ENCODE results near the gene EPSTI1.

The EPSTI1 gene

DNA sequence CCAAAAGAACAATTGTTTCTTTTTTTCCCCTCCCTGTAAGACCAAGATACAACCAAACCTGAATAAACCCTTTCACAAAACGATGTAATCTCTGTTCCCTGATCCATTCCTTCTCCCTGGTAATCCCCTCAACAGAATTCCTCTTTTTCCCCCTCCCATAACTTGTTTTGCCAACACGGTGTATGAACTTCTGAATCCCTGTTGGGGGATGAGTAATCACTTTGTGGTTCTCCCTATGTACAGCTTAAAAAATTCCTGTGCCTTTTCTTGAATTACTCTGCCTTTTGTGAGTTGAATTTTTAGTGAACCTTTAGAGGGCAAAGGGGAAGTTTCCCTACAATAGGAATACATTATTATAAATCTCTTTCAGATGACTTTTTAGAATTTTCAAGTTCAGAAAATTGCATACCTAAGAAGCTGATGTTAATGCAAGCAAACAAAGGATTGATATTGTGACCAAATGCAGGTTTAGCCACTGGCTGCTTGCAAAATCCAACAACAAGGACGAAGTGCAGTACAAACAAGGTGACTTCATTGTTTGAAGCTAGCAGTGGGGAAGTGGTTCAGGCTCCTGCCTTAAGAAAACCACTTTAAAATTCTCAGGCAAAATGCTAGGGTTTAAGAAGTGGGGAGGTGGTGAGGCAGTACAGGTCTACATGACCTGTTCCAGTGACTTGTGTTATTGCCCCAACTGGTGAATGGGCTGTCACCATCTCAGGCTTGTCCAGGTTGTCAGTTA, 15.0 kb upstream of the EPSTI1 start:
- DNase-seq (ENCODE audit: low read depth): no peak

DNA sequence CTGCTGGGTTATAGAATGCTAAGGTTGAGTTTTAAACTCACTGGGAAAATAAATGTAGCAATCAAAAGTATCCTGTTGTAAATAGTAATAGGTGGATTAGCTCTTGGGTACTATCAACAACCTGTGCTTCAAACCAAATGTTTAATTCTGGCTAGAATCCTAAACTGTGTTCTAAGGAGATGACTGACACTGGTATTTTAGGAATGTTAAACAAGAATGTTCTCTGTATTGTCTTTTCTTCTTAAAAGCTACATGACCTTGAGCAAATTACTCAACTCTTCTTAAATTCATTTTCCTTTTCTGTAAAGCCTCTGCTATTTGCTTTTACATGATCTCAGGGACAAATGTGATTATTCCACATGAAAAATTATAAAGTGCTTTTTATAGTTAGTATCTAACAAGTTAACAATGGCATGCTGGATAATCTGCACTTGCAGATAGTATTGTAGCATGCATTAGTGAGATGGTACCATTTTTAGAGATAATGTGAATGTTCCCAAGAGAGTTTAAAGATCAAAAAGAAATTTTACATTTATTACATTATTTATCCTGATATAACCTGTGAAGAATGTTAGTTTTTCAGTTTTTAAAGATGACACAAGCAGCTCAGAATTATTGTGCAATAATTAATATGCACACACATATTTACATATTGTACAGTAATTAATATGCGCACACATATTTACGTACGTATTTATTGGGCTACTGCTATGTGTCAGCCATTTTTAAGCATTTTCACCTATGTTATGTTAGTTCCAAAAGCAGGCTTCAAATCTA, 13.6 kb upstream of the EPSTI1 start:
- DNase-seq (ENCODE audit: low read depth): no peak
- TF ChIP-seq, protein P1, sequence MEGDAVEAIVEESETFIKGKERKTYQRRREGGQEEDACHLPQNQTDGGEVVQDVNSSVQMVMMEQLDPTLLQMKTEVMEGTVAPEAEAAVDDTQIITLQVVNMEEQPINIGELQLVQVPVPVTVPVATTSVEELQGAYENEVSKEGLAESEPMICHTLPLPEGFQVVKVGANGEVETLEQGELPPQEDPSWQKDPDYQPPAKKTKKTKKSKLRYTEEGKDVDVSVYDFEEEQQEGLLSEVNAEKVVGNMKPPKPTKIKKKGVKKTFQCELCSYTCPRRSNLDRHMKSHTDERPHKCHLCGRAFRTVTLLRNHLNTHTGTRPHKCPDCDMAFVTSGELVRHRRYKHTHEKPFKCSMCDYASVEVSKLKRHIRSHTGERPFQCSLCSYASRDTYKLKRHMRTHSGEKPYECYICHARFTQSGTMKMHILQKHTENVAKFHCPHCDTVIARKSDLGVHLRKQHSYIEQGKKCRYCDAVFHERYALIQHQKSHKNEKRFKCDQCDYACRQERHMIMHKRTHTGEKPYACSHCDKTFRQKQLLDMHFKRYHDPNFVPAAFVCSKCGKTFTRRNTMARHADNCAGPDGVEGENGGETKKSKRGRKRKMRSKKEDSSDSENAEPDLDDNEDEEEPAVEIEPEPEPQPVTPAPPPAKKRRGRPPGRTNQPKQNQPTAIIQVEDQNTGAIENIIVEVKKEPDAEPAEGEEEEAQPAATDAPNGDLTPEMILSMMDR (IDR thresholded peaks at IDR 0.05; ENCODE audit: control insufficient read depth, insufficient read depth, low read depth, low read length, missing control alignments): no peak
- H3K4me3 ChIP-seq (ENCODE audit: control insufficient read depth, low read depth, low read length): no peak overlapping the region

More for the DNA sequence above, 15.0 kb upstream of the EPSTI1 start:
- TF ChIP-seq, protein P1 (IDR thresholded peaks at IDR 0.05; ENCODE audit: control insufficient read depth, insufficient read depth, low read depth, low read length, missing control alignments): no peak
- H3K4me3 ChIP-seq (ENCODE audit: control insufficient read depth, low read depth, low read length): no peak overlapping the region

DNA sequence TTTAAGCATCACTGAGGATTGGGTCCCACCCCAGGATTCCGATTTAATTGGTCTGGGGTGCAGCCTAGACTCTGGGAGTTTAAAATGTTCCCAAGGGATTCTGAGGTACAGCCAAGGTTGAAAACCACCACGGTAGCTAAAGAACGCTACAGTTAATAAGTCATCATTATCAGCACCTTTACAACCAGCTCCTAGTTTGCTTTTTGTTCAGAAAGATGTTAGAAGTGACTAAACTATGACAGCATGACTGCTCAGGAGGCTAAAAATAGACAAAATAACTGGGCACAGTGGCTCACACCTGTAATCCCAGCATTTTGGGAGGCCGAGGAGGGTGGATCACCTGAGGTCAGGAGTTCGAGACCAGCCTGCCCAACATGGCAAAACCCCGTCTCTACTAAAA, 11.7 kb upstream of the EPSTI1 start:
- TF ChIP-seq, protein P1 (IDR thresholded peaks at IDR 0.05; ENCODE audit: control insufficient read depth, insufficient read depth, low read depth, low read length, missing control alignments): no peak
- DNase-seq (ENCODE audit: low read depth): no peak
- H3K4me3 ChIP-seq (ENCODE audit: control insufficient read depth, low read depth, low read length): no peak overlapping the region

DNA sequence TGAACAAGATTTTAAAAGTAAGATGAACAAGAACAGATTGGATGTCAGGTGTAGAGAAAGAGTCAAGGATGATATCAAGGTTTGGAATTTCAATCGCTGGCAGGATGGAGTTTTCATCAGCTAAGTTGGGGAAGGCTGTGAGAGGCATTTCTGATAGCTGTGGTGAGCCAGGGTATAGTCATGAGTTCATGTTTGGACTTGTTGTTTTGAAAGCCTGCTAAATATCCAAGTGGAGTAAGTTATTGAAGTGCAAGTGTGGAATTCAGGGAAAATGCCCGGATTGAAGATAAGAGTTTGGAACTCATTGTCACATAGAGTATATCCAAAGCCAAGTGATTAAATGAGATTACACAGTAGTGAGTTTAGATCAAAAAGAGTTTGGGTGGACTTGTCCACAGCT, 11.0 kb upstream of the EPSTI1 start:
- TF ChIP-seq, protein P1 (IDR thresholded peaks at IDR 0.05; ENCODE audit: control insufficient read depth, insufficient read depth, low read depth, low read length, missing control alignments): no peak
- H3K4me3 ChIP-seq (ENCODE audit: control insufficient read depth, low read depth, low read length): no peak overlapping the region
- DNase-seq (ENCODE audit: low read depth): no peak

DNA sequence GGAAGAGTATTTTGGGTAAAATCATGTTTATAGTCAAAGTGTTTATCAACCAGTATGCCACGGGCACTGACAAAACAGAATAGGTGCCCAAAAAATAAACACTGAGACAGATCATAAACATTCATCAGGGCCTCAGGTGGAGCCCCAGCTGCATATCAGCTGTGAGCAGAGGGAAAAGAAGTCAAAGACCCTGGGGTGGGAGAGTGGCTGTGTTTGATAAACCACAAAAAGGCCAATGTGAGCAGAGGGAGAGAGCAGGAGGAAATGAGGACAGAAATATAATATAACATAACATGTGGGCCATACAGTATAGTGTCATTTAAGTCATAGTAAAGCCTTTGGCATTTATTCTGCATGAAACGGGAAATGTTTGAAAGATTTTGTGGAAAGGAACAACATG, 10.0 kb upstream of the EPSTI1 start:
- DNase-seq (ENCODE audit: low read depth): no peak
- TF ChIP-seq, protein P1 (IDR thresholded peaks at IDR 0.05; ENCODE audit: control insufficient read depth, insufficient read depth, low read depth, low read length, missing control alignments): no peak

DNA sequence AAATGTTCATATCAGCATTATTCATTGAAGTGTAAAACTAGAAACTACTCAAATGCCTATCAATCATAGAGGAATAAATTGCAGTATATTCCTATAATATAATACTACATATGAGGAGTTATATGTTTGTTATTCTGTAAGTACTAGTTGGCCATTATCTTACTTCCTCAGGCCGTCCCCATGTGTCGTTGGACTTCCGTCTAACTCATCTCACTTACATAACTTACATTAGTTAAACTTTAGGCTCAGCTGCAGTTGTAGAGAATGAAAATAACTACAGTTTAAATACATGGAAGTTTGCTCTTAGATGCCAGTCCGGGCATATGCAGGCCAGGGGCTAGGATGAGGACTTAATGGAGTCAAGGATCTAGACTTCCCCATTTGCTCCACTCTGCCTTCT, 8.6 kb upstream of the EPSTI1 start:
- TF ChIP-seq, protein P1 (IDR thresholded peaks at IDR 0.05; ENCODE audit: control insufficient read depth, insufficient read depth, low read depth, low read length, missing control alignments): no peak
- no peak for DNase-seq (ENCODE audit: low read depth)
- H3K4me3 ChIP-seq (ENCODE audit: control insufficient read depth, low read depth, low read length): no peak overlapping the region

More for the DNA sequence above, 10.0 kb upstream of the EPSTI1 start:
- no peak overlapping the region for H3K4me3 ChIP-seq (ENCODE audit: control insufficient read depth, low read depth, low read length)

Measured in AG09309 (cell line).